CD14-positive monocyte (primary cell): ENCODE results near the gene ZAP70. TPM values are rescaled to one million over a fixed set of nuclear protein-coding genes. Genes with fewer than 3 reads are reported as not detected.

Source experiments
- DNase-seq, 3 donors: peaks; one replicate each; pipeline ENCODE4 v3.0.0-alpha.2; 2011 to 2022
- H2AFZ ChIP-seq: 2 replicates; pipeline ENCODE4 v1.6.0; 2012; ENCODE audit warnings: mild to moderate bottlenecking, low read depth, low read length, inconsistent platforms; ENCODE audit not compliant: insufficient read depth, poor library complexity, severe bottlenecking
- H3K27ac ChIP-seq, 2 donors: 1 replicate in 1 of 2; 2 replicates in 1 of 2; pipeline ENCODE4 v1.5.1; 2012 to 2013; ENCODE audit warnings: low read length in 2 of 2, control low read depth in 1 of 2, inconsistent platforms in 1 of 2, low read depth in 1 of 2, mild to moderate bottlenecking in 1 of 2
- H3K27me3 ChIP-seq, 2 donors: one replicate each; pipeline versions ENCODE4 v1.6.0 to v1.6.1; 2011 to 2013; ENCODE audit warnings: low read length in 2 of 2; ENCODE audit not compliant: control insufficient read depth in 2 of 2, insufficient read depth in 2 of 2
- H3K36me3 ChIP-seq, 2 donors: replicated peaks in 1 of 2; 1 replicate in 1 of 2; 2 replicates in 1 of 2; pipeline versions ENCODE4 v1.5.1 to v1.6.1; 2012 to 2013; ENCODE audit warnings: low read length in 2 of 2, control low read depth in 1 of 2, inconsistent platforms in 1 of 2, mild to moderate bottlenecking in 1 of 2; ENCODE audit not compliant: insufficient read depth in 2 of 2, control insufficient read depth in 1 of 2
- H3K4me1 ChIP-seq, 2 donors: 1 replicate in 1 of 2; 2 replicates in 1 of 2; pipeline versions ENCODE4 v1.5.1 to v1.6.1; 2012 to 2013; ENCODE audit warnings: low read length in 2 of 2, control low read depth in 1 of 2, inconsistent platforms in 1 of 2, mild to moderate bottlenecking in 1 of 2, moderate library complexity in 1 of 2; ENCODE audit not compliant: insufficient read depth in 2 of 2, control insufficient read depth in 1 of 2
- H3K4me2 ChIP-seq: replicated peaks from 2 replicates; pipeline ENCODE3; 2012; ENCODE audit warnings: low read length, moderate library complexity, mild to moderate bottlenecking; ENCODE audit not compliant: poor library complexity, severe bottlenecking; ENCODE audit errors: extremely low read depth
- H3K4me3 ChIP-seq, 3 experiments: fragments of 200-600 bp in 1 of 3; sonication (generic) in 1 of 3; replicated peaks in 1 of 3; 1 replicate in 2 of 3; 2 replicates in 1 of 3; pipeline ENCODE4 v1.5.1; 2011 to 2013; ENCODE audit warnings: low read length in 3 of 3, mild to moderate bottlenecking in 3 of 3, control low read depth in 2 of 3, low read depth in 2 of 3, inconsistent platforms in 1 of 3, moderate library complexity in 1 of 3
- H3K79me2 ChIP-seq: 2 replicates; pipeline ENCODE4 v1.6.0; 2012; ENCODE audit warnings: mild to moderate bottlenecking, control low read depth, inconsistent platforms, low read length, moderate library complexity; ENCODE audit not compliant: insufficient read depth
- H3K9ac ChIP-seq: 2 replicates; pipeline ENCODE4 v1.6.0; 2017; ENCODE audit warnings: low read length, mild to moderate bottlenecking; ENCODE audit not compliant: insufficient read depth, poor library complexity, severe bottlenecking
- H3K9me3 ChIP-seq, 2 donors: replicated peaks in 1 of 2; 1 replicate in 1 of 2; 2 replicates in 1 of 2; pipeline versions ENCODE4 v1.5.1 to v1.6.1; 2012 to 2013; ENCODE audit warnings: low read length in 2 of 2, control low read depth in 1 of 2; ENCODE audit not compliant: control insufficient read depth in 1 of 2, insufficient read depth in 1 of 2
- H4K20me1 ChIP-seq: 2 replicates; pipeline ENCODE4 v1.6.0; 2012; ENCODE audit warnings: mild to moderate bottlenecking, low read length, control low read depth, moderate library complexity; ENCODE audit not compliant: insufficient read depth
- H3K27ac Mint-ChIP-seq, 7 donors: one replicate each; pipeline ENCODE4 v1.8.0; 2020; ENCODE audit warnings: mild to moderate bottlenecking in 7 of 7, mixed read lengths in 7 of 7, moderate library complexity in 6 of 7, inconsistent platforms in 2 of 7
- H3K27me3 Mint-ChIP-seq, 3 donors: one replicate each; pipeline ENCODE4 v1.8.0; 2021 to 2022; ENCODE audit warnings: low read depth in 3 of 3, mild to moderate bottlenecking in 3 of 3, mixed read lengths in 3 of 3, moderate library complexity in 3 of 3, inconsistent platforms in 1 of 3
- H3K36me3 Mint-ChIP-seq, 2 donors: one replicate each; pipeline ENCODE4 v1.8.0; 2020; ENCODE audit warnings: mixed read lengths in 2 of 2, inconsistent platforms in 1 of 2, mild to moderate bottlenecking in 1 of 2
- H3K4me1 Mint-ChIP-seq: one replicate; pipeline ENCODE4 v1.8.0; 2020; ENCODE audit warnings: mild to moderate bottlenecking, mixed read lengths
- H3K4me3 Mint-ChIP-seq, 2 donors: one replicate each; pipeline ENCODE4 v1.8.0; 2020; ENCODE audit warnings: mild to moderate bottlenecking in 2 of 2, mixed read lengths in 2 of 2, moderate library complexity in 1 of 2
- H3K9me3 Mint-ChIP-seq, 7 donors: one replicate each; pipeline ENCODE4 v1.8.0; 2020 to 2022; ENCODE audit warnings: mixed read lengths in 7 of 7, mild to moderate bottlenecking in 6 of 7, moderate library complexity in 6 of 7, inconsistent platforms in 2 of 7
- WGBS: methylation state at CpG from one replicate; pipeline ENCODE4 v1.1.5; 2013; ENCODE audit warnings: missing lambda C conversion rate; ENCODE audit not compliant: insufficient coverage; 5-methylcytosine and 5-hydroxymethylcytosine counted together
- intact Hi-C, 2 donors: fragments of 100-400 bp; cut with micrococcal nuclease; formaldehyde crosslinking; loops; one replicate each; pipeline versions ENCODE4 v1.15.0 to v1.15.1; 2023
- polyA plus RNA-seq, 3 donors: library from polyadenylated mRNA; depleted of rRNA in 1 of 3; unstranded in 2 of 3; stranded (reverse) in 1 of 3; fragments of 300-500 nt in 2 of 3; fragments of >200 nt in 1 of 3; fragmentation: Illumina TruSeq in 2 of 3; gene quantifications; 1 replicate in 2 of 3; 2 replicates in 1 of 3; pipeline ENCODE4 v1.2.3, GENCODE V29; 2012 to 2021
- TF ChIP-seq, protein P1 (sequence below): fragments of 200-600 bp; IDR thresholded peaks from one replicate; pipeline ENCODE4 v1.8.0; 2022; ENCODE audit warnings: antibody characterized with exemption, mild to moderate bottlenecking

The ZAP70 gene
- polyA plus RNA-seq, 3 donors, result 0.30 to 0.69 (median 0.38) TPM

DNA sequence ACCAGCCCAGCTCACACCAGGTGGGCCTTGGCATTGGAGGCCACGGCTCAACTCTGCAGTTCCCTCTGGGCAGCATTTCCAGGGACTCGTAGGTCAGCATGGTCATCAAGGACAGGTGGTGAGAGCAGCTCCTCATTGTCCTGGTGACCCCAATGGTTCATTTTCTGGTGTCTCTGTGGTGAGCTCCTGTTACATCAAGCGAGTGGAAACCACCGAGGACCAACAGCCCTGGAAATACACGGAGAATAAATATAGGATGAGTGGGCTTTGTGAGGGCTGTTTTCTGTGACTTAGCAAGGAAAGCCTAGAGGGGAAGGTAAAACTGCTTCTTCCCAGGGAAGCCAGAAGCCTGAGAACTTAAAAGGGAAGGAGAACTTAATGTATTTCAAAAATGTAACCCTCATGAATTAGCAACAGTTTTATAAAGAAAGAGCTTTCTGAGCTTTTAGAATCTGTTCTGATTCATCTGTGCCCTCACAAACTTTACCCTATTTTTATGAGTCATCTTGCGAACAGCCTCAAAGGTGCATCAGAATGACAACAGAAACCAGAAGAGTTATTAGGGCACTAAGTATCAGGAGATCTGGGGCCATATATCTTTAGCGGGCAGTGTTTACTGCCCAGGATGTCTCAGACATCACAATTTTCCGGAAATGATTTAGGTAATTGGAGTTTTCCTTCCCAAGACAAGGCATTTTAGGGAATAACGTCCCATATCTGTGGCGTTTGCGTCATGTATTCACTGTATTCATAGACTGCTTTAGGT, 25.1 kb upstream of the ZAP70 start:
- Histone ChIP-seq H3K27me3 (no peaks in the 10 kb centered on the region), H3K9me3 (no peaks in the 10 kb centered on the region), H3K27ac (no peak overlapping the region), H2AFZ (no peak overlapping the region), H3K4me1 (peaks cover 0 to 4% of the 10 kb centered on the region in 2 donors), H3K4me3 (no peak overlapping the region), H3K9ac (no peak overlapping the region), H3K4me2 (no peak overlapping the region), H3K79me2 (no peaks in the 10 kb centered on the region), H4K20me1 (no peaks in the 10 kb centered on the region), H3K36me3 (no peaks in the 10 kb centered on the region)
- TF ChIP-seq, protein P1, sequence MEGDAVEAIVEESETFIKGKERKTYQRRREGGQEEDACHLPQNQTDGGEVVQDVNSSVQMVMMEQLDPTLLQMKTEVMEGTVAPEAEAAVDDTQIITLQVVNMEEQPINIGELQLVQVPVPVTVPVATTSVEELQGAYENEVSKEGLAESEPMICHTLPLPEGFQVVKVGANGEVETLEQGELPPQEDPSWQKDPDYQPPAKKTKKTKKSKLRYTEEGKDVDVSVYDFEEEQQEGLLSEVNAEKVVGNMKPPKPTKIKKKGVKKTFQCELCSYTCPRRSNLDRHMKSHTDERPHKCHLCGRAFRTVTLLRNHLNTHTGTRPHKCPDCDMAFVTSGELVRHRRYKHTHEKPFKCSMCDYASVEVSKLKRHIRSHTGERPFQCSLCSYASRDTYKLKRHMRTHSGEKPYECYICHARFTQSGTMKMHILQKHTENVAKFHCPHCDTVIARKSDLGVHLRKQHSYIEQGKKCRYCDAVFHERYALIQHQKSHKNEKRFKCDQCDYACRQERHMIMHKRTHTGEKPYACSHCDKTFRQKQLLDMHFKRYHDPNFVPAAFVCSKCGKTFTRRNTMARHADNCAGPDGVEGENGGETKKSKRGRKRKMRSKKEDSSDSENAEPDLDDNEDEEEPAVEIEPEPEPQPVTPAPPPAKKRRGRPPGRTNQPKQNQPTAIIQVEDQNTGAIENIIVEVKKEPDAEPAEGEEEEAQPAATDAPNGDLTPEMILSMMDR, result no peak
- Mint-ChIP-seq H3K36me3 (no peaks in the 10 kb centered on the region), H3K27ac (no peak overlapping the region), H3K4me1 (peaks cover 8% of the 10 kb centered on the region), H3K4me3 (no peak overlapping the region), H3K27me3 (peaks cover 3 to 7% (median 5%) of the 10 kb centered on the region in 3 donors), H3K9me3 (peaks cover 0 to 4% (median 0%) of the 10 kb centered on the region in 7 donors)
- intact Hi-C loops, result no loop called here
- DNase-seq, result no peak
- WGBS, result 93% methylated on average over 5 of the region's 11 CpGs

- Mint-ChIP-seq H3K36me3 (no peaks in the 10 kb centered on the region), H3K4me3 (no peak overlapping the region), H3K4me1 (peaks cover 8% of the 10 kb centered on the region), H3K27ac (no peak overlapping the region), H3K27me3 (peaks cover 3 to 5% (median 4%) of the 10 kb centered on the region in 3 donors), H3K9me3 (peaks cover 0 to 3% (median 0%) of the 10 kb centered on the region in 7 donors)
- H3K4me1 ChIP-seq, result peaks cover 0 to 4% of the 10 kb centered on the region in 2 donors
- WGBS, result 92% methylated on average over 3 of the region's 6 CpGs
- no peaks in the 10 kb centered on the region for H3K27me3 ChIP-seq
- no peak overlapping the region for H3K9ac ChIP-seq
- H3K36me3 ChIP-seq, result no peaks in the 10 kb centered on the region
- H3K27ac ChIP-seq, result no peak overlapping the region
- H2AFZ ChIP-seq, result no peak overlapping the region
- intact Hi-C loops, result no loop called here
- H3K79me2 ChIP-seq, result no peaks in the 10 kb centered on the region
- H3K4me3 ChIP-seq, result no peak overlapping the region
- no peak overlapping the region for H3K4me2 ChIP-seq
- no peak for DNase-seq
- no peaks in the 10 kb centered on the region for H3K9me3 ChIP-seq
- TF ChIP-seq, protein P1, result no peak
- no peaks in the 10 kb centered on the region for H4K20me1 ChIP-seq
These were observed 22.2 kb upstream of the ZAP70 start for GRCh38 chr2:97691166-97691565.
